Mucosa of descending colon (tissue), 3 donors: ENCODE data around the gene CCND1. TPM values are rescaled to one million over a fixed set of nuclear protein-coding genes. Genes with fewer than 3 reads are reported as not detected.

Experiments used
- ATAC-seq: fragments of 200-7000 bp; cut with Tn5 transposase; one replicate; pipeline ENCODE4 v1.9.1; 2020; ENCODE audit warnings: mild to moderate bottlenecking, moderate library complexity
- DNase-seq, 3 donors: peaks; one replicate each; pipeline ENCODE4 v3.0.0-alpha.2; 2020
- H3K36me3 ChIP-seq: fragments of 200-600 bp; one replicate; pipeline ENCODE4 v1.8.0; 2021; ENCODE audit warnings: low read depth, mild to moderate bottlenecking
- H3K4me1 ChIP-seq: fragments of 200-600 bp; one replicate; pipeline ENCODE4 v1.8.0; 2021; ENCODE audit warnings: low read depth, mild to moderate bottlenecking
- H3K4me3 ChIP-seq: fragments of 200-600 bp; one replicate; pipeline ENCODE4 v1.8.0; 2021; ENCODE audit warnings: mild to moderate bottlenecking
- H3K9me3 ChIP-seq: fragments of 200-600 bp; one replicate; pipeline ENCODE4 v1.8.0; 2021; ENCODE audit warnings: mild to moderate bottlenecking
- intact Hi-C, 2 donors: fragments of 100-400 bp; cut with DNase I in 1 of 2; cut with micrococcal nuclease in 1 of 2; formaldehyde crosslinking; loops; one replicate each; pipeline versions ENCODE4 v1.11.0 to v1.11.1; 2022; cut with DNase I, micrococcal nuclease
- total RNA-seq, 3 donors: library from RNA; stranded (reverse); fragmentation: NEBNext Ultra II Directional in 2 of 3; extraction: Animal tissue kit (Norgen Biotek cat#: 25700) in 2 of 3; gene quantifications; one replicate each; pipeline versions ENCODE4 v1.2.1 to v1.2.4, GENCODE V29; 2021 to 2023
- TF ChIP-seq, protein P1 (sequence below): fragments of 200-600 bp; IDR thresholded peaks from one replicate; pipeline ENCODE4 v1.8.0; 2022; ENCODE audit warnings: antibody characterized with exemption, mild to moderate bottlenecking
- donor health status: DM: no; HTN: no; CAD: no; lungs with moderate emphysema.
- donor health status: DM: no; HTN: no; CAD: no.
- donor health status: DM: no; HTN: yes; CAD: no.

Gene CCND1
- total RNA-seq, 3 donors from 2014 or later, result 44.6 to 82.4 (median 58.9) TPM

DNA sequence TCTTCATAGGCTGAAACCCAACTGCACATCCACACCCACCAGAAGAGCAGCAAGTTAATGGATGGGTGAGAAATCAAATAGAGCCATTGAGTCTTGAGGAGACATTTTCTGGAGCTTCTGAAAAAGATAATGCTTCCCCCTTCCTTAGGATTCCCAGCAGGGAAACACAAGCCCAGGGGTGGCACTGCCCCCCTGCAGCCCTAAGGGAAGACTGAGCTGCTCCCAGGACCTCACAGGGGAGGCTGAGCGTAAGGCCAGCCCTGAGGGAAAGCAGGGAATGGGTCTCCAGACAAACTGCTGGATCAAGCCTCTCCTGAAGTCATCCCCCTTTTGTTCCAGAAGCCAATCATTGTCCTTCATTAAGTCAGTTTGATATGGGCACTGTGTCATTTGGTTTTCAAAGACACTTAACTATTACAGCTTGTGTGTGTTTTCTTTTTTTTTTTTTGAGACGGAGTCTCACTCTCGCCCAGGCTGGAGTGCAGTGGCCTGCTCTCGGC is 19.1 kb downstream of the CCND1 start:
- TF ChIP-seq, protein P1, sequence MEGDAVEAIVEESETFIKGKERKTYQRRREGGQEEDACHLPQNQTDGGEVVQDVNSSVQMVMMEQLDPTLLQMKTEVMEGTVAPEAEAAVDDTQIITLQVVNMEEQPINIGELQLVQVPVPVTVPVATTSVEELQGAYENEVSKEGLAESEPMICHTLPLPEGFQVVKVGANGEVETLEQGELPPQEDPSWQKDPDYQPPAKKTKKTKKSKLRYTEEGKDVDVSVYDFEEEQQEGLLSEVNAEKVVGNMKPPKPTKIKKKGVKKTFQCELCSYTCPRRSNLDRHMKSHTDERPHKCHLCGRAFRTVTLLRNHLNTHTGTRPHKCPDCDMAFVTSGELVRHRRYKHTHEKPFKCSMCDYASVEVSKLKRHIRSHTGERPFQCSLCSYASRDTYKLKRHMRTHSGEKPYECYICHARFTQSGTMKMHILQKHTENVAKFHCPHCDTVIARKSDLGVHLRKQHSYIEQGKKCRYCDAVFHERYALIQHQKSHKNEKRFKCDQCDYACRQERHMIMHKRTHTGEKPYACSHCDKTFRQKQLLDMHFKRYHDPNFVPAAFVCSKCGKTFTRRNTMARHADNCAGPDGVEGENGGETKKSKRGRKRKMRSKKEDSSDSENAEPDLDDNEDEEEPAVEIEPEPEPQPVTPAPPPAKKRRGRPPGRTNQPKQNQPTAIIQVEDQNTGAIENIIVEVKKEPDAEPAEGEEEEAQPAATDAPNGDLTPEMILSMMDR, result no peak
- Histone ChIP-seq H3K4me3 (no peak overlapping the region), H3K4me1 (no peaks in the 10 kb centered on the region), H3K36me3 (no peaks in the 10 kb centered on the region), H3K9me3 (no peaks in the 10 kb centered on the region)
- ATAC-seq (no peak), DNase-seq (no peak)
- intact Hi-C loops, result no loop called here

DNA sequence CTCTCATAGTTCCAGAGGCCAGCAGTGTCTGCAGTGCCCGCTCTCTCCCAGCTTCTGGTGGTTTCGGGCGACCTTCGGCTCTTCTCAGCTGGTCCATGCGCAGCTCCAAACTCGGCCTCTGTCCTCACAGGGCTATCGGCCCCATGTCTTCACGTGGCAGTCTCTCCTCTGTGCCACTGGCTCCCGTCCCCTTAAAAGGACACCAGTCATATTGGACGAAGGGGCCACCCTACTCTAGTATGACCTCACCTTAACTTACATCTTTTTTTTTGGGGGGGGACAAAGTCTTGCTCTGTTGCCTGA is 20.4 kb downstream of the CCND1 start:
- intact Hi-C loops, result no loop called here
- Histone ChIP-seq H3K4me3 (no peak overlapping the region), H3K9me3 (no peaks in the 10 kb centered on the region), H3K4me1 (no peaks in the 10 kb centered on the region), H3K36me3 (no peaks in the 10 kb centered on the region)
- TF ChIP-seq, protein P1, result no peak
- DNase-seq (no peak), ATAC-seq (no peak)

DNA sequence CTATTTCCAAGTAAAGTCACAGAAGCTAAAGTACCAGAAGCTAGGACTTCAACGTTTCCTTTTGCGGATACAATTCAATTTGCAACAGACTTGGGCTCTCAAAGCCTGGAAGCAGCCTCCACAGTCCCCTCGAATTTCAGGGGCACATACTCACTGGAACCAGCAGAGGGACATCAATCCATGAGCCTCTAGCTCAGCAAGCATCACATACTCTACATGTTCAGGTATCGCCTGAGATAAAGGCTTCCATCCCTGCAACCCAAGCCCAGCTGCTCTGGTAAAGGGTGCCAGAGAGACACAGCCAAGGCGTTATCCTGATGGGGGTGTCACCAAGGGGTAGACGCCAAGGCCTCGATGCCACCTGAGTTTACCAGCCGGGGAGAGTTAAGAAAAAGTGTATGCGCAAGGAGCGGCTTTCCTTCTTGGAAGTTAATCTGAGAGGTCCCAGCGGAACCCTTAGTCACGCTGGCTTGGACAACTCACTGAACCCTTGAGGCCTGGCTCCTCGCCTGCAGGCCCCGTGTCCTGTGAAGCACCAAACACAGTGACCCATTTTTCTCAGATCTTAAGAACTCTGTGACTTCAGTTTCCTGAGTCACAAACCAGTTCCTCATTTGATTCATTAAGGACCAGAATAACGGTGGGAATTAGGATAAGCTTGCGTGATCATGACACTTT is 21.2 kb downstream of the CCND1 start:
- TF ChIP-seq, protein P1, result no peak
- Histone ChIP-seq H3K4me3 (no peak overlapping the region), H3K9me3 (no peaks in the 10 kb centered on the region), H3K36me3 (no peaks in the 10 kb centered on the region), H3K4me1 (no peaks in the 10 kb centered on the region)
- DNase-seq (peak in 2 of 3 donors; percentile 6 to 25), ATAC-seq (no peak)
- intact Hi-C loops, result no loop called here

DNA sequence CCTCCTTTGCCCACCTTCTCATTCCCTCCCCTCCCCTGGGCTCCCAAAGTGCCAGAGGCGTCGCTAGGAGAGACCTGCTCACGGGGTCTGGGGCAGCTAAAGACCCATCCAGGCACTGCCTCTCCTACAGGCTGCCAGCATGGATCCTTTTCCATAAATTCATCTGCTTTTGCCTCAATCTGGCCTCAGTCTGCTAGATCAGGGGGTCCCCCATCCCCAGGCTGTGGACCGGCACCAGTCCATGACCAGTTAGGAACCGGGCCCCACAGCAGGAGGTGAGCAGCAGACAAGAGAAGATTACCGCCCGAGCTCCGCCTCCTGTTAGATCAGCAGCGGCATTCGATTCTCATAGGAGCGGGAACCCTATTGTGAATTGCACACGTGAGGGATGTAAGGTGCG is 21.9 kb downstream of the CCND1 start:
- ATAC-seq (no peak), DNase-seq (peak in 2 of 3 donors; percentile 11 to 47)
- Histone ChIP-seq H3K36me3 (no peaks in the 10 kb centered on the region), H3K9me3 (no peaks in the 10 kb centered on the region), H3K4me3 (no peak overlapping the region), H3K4me1 (no peaks in the 10 kb centered on the region)
- TF ChIP-seq, protein P1, result no peak
- intact Hi-C loops, result no loop called here

DNA sequence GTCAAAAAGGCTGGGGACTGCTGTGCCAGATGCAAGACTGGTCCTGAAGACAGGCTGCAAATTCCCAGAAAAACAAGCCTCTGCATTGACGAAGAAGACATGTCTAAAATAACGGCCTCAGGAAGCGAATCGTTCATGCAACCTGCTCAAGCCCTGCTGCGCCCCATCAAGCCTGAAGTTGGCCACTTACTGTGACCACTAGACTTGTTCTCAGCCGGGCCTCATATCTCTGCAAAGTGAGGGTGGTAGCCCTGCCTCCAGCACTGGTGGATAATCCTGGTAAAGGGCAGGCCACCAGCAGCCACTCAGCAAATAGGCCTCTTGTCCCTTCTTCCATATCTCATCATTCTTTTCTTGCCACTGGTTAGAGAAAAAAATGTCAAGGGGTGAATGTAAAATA is 22.4 kb downstream of the CCND1 start:
- H3K4me1 ChIP-seq, result no peaks in the 10 kb centered on the region
- intact Hi-C loops, result no loop called here
- TF ChIP-seq, protein P1, result no peak
- H3K36me3 ChIP-seq, result no peaks in the 10 kb centered on the region
- no peak for ATAC-seq
- no peaks in the 10 kb centered on the region for H3K9me3 ChIP-seq
- H3K4me3 ChIP-seq, result no peak overlapping the region
- DNase-seq, result peak in 2 of 3 donors; percentile 7 to 10
